ENCODE data around the gene HOXC12.

Gene HOXC12

GRCh38 chr12:53954694-53955035 lies at the start of gene HOXC12:
Gene HOXC12, plus strand, starts transcription at chr12:53954903. Its CDS starts 27 bp downstream, at chr12:53954930.
- FAIRE-seq (no peak), DNase-seq (ENCODE audit: insufficient read length, low spot score) (no peak)
- no peak for TF ChIP-seq CTCF (IDR thresholded peaks at IDR 0.05; ENCODE audit: insufficient read depth, missing control alignments)

GRCh38 chr12:53907103-53907502 lies 47.6 kb upstream of the HOXC12 start:
- no peak for DNase-seq (ENCODE audit: insufficient read length, low spot score)
- no peak for FAIRE-seq
- no peak for TF ChIP-seq CTCF (IDR thresholded peaks at IDR 0.05; ENCODE audit: insufficient read depth, missing control alignments)

- no peak for DNase-seq (ENCODE audit: insufficient read length, low spot score)
- no peak for TF ChIP-seq CTCF (IDR thresholded peaks at IDR 0.05; ENCODE audit: insufficient read depth, missing control alignments)
- no peak for FAIRE-seq
Observed at GRCh38 chr12:53916788-53917655, 37.7 kb upstream of the HOXC12 start.

DNA sequence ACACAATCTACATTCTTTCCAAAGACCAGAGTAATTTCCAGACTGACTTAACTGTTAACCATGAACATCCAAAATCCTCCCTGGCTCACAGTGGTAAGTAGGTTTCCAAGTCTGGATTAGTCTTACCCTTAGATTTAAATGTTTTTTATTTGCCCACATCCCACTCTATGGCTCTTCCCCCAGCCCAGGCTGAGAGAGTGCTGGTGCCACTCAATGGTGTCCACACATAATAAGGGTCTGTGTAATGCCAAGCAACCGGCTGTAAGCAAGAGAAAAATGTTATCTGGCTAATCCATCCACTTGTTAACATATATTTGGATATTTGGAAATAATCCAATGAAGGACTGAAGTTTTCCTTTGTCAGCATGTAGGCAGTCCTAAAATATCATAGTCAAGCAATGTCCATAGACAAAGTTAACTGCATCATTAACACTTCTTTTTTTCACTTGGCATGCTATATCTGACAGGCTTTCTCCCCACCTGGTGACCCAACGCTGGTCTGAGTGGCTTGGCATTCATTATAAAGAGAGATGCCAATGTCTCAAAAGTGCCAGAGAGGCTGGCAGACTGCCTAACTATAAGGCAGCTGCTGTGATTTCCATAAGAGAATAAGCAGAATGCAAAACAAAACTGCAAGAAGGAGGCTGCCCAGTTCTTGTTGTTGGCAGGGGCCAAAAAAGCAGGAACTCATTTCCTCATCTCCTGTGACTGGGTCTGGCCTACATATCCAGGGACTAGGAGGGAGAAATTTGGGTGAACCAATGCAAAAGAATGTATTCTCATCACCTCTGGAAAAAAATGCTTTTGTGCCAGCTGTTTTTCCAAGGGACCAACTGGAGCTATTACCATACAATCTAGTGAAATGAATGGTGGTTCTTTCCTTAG lies 29.9 kb upstream of the HOXC12 start:
- FAIRE-seq (no peak), DNase-seq (ENCODE audit: insufficient read length, low spot score) (no peak)
- no peak for TF ChIP-seq CTCF (IDR thresholded peaks at IDR 0.05; ENCODE audit: insufficient read depth, missing control alignments)

- DNase-seq (ENCODE audit: insufficient read length, low spot score), result no peak
- FAIRE-seq, result no peak
- no peak for TF ChIP-seq CTCF (IDR thresholded peaks at IDR 0.05; ENCODE audit: insufficient read depth, missing control alignments)
Observed at GRCh38 chr12:53927220-53928029, 27.3 kb upstream of the HOXC12 start.

DNA sequence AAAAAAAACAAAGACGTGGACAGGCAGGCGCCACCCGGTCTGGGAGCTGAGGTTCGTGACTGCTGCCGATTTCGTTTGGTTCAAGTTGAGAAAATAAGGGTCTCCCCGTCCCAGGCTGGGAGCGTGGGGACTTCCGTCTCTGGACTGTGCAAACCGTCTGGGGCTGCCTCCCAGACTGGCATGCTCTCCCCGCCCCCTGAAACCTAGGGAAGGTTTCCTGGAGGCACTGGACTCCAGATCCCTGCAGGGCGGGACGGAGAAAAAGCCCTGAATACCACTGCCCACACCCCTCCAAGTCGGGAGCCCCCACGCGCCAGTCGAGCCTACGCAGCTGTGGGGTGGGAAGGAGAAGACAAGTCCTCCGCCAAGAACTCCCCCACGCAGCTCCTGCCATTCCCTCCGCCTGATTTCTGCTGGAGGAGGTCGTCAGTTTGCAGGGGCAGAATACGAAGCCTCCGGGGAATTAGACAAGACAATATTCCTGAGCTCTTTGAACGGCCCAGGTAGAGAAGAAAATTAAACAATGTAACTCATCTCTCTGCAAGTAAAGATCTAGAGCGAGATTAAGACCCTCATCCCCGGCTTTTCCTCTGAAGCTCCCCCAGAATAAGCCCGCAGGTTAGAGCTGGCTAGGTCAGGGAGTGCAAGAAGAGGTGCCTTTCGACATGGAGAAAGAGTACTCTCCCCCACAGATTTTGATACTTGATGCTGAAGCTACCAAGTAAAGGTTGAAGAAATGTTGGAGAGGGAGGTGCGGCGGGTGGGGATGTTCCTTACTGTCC lies 26.5 kb upstream of the HOXC12 start:
- no peak for FAIRE-seq
- no peak for TF ChIP-seq CTCF (IDR thresholded peaks at IDR 0.05; ENCODE audit: insufficient read depth, missing control alignments)
- DNase-seq (ENCODE audit: insufficient read length, low spot score), result no peak

Measured in D721Med (cell line).